ENCODE measurements around the gene MGAT5.

DNA sequence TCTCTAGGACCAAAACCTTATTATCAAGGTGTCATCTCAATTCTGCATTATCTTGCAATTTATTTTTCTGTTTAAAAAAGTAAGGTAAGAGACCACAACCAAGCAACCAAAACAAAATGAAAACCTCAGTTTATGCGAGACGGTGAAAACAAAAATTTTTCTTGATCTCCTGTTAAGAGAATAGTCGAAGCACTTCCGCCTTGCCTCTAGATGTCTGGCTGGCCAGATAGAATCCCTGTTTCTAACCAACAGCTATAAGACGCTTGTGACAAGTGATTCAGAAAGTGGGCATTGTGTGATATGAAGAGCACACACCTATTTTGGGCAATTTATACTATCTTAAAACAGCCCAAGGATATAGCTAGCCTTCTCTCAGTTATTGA, 51.2 kb downstream of the MGAT5 start:
- TF ChIP-seq, protein P1, sequence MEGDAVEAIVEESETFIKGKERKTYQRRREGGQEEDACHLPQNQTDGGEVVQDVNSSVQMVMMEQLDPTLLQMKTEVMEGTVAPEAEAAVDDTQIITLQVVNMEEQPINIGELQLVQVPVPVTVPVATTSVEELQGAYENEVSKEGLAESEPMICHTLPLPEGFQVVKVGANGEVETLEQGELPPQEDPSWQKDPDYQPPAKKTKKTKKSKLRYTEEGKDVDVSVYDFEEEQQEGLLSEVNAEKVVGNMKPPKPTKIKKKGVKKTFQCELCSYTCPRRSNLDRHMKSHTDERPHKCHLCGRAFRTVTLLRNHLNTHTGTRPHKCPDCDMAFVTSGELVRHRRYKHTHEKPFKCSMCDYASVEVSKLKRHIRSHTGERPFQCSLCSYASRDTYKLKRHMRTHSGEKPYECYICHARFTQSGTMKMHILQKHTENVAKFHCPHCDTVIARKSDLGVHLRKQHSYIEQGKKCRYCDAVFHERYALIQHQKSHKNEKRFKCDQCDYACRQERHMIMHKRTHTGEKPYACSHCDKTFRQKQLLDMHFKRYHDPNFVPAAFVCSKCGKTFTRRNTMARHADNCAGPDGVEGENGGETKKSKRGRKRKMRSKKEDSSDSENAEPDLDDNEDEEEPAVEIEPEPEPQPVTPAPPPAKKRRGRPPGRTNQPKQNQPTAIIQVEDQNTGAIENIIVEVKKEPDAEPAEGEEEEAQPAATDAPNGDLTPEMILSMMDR (conservative IDR thresholded peaks at IDR 0.05) = no peak
- no peak for TF ChIP-seq ZFX (IDR thresholded peaks at IDR 0.05)
